Measurements from ENCODE around the gene SH3BP1. TPM values are rescaled to one million over a fixed set of nuclear protein-coding genes. Genes with fewer than 3 reads are reported as not detected.

SH3BP1 gene
- total RNA-seq, 5 donors from 2014 or later (not counting 1 experiment from before 2014, with no cell fraction given), result 91.3 to 111 (median 93.6) TPM

- peak overlapping the region in 1 of 2 donors; percentile 68 for H3K27ac Mint-ChIP-seq
- H3K36me3 Mint-ChIP-seq, result peaks cover 17% of the 10 kb centered on the region
- Histone ChIP-seq H3K36me3 (ENCODE audit: control insufficient read depth in 2 of 2, extremely low read depth in 1 of 2, insufficient read depth in 1 of 2, low read length in 1 of 2) (peaks cover 14 to 53% of the 10 kb centered on the region in 2 donors), H3K27me3 (replicated peaks in 1 of 2; ENCODE audit: control insufficient read depth in 2 of 2, extremely low read depth in 1 of 2, insufficient read depth in 2 of 2, low read length in 1 of 2) (no peaks in the 10 kb centered on the region), H3K4me3 (ENCODE audit: control insufficient read depth in 1 of 2, extremely low read depth in 1 of 2, low read length in 1 of 2) (no peak overlapping the region), H3K27ac (ENCODE audit: low read length) (no peak overlapping the region), H3K4me1 (ENCODE audit: control insufficient read depth in 1 of 2, extremely low read depth in 1 of 2, insufficient read depth in 2 of 2, low read length in 2 of 2) (peaks cover 14 to 33% of the 10 kb centered on the region in 2 experiments), H3K9me3 (no peaks in the 10 kb centered on the region)
- POLR2A ChIA-PET, result no interaction called here
- no peaks in the 10 kb centered on the region for H3K9me3 Mint-ChIP-seq
- peaks cover 25 to 32% (median 28%) of the 10 kb centered on the region in 3 donors for H3K4me1 Mint-ChIP-seq
- no peaks in the 10 kb centered on the region for H3K27me3 Mint-ChIP-seq
- DNase-seq, result no peak
- H3K4me3 Mint-ChIP-seq, result no peak overlapping the region
- WGBS (ENCODE audit: insufficient coverage), result 98% methylated on average over 5 of the region's 12 CpGs
- CTCF ChIA-PET, result interaction anchor here in 1 of 2 donors (1.1 kb wide), 1 partner anchor 22 kb away, joined by 4 read pairs; no protein-coding TSS in a partner anchor
- ATAC-seq (replicated peaks in 1 of 4), result no peak
Measured at GRCh38 chr22:37621352-37621860, 18.1 kb upstream of the SH3BP1 start.

- Mint-ChIP-seq H3K4me1 (peaks cover 45 to 51% (median 48%) of the 10 kb centered on the region in 3 donors), H3K9me3 (no peaks in the 10 kb centered on the region), H3K27ac (peak overlapping the region; percentile 93 to 96), H3K27me3 (no peaks in the 10 kb centered on the region), H3K4me3 (peak overlapping the region in 1 of 3 donors; percentile 66), H3K36me3 (peaks cover 12% of the 10 kb centered on the region)
- POLR2A ChIA-PET, result interaction anchor here in 1 of 2 donors (0.6 kb wide), 1 partner anchor 17 kb away, joined by 6 read pairs; no protein-coding TSS in a partner anchor
- Histone ChIP-seq H3K4me3 (ENCODE audit: control insufficient read depth in 1 of 2, extremely low read depth in 1 of 2, low read length in 1 of 2) (no peak overlapping the region), H3K36me3 (ENCODE audit: control insufficient read depth in 2 of 2, extremely low read depth in 1 of 2, insufficient read depth in 1 of 2, low read length in 1 of 2) (peaks cover 12 to 36% of the 10 kb centered on the region in 2 donors), H3K27me3 (replicated peaks in 1 of 2; ENCODE audit: control insufficient read depth in 2 of 2, extremely low read depth in 1 of 2, insufficient read depth in 2 of 2, low read length in 1 of 2) (no peaks in the 10 kb centered on the region), H3K27ac (ENCODE audit: low read length) (peak overlapping the region; percentile 77), H3K9me3 (no peaks in the 10 kb centered on the region), H3K4me1 (ENCODE audit: control insufficient read depth in 1 of 2, extremely low read depth in 1 of 2, insufficient read depth in 2 of 2, low read length in 2 of 2) (peaks cover 27 to 53% of the 10 kb centered on the region in 2 experiments)
- CTCF ChIA-PET, result interaction anchor here (0.6 to 1.6 kb wide), 4 partner anchors 10 to 74 kb away, joined by 3 to 5 read pairs (median 4); partner anchors contain the start of genes PDXP (in 1 of the 2) and TRIOBP (in 1 of the 2)
- peak; percentile 53 to 85 (median 74) for DNase-seq
- 73% methylated on average over 7 of the region's 22 CpGs for WGBS (ENCODE audit: insufficient coverage)
- ATAC-seq (replicated peaks in 1 of 4), result peak; percentile 62 to 77 (median 66)
Measured at GRCh38 chr22:37623075-37624016, 16.1 kb upstream of the SH3BP1 start.

- Histone ChIP-seq H3K4me1 (ENCODE audit: control insufficient read depth in 1 of 2, extremely low read depth in 1 of 2, insufficient read depth in 2 of 2, low read length in 2 of 2) (peaks cover 27 to 59% of the 10 kb centered on the region in 2 experiments), H3K27ac (ENCODE audit: low read length) (peak overlapping the region; percentile 77), H3K9me3 (no peaks in the 10 kb centered on the region), H3K4me3 (ENCODE audit: control insufficient read depth in 1 of 2, extremely low read depth in 1 of 2, low read length in 1 of 2) (no peak overlapping the region), H3K27me3 (replicated peaks in 1 of 2; ENCODE audit: control insufficient read depth in 2 of 2, extremely low read depth in 1 of 2, insufficient read depth in 2 of 2, low read length in 1 of 2) (no peaks in the 10 kb centered on the region), H3K36me3 (ENCODE audit: control insufficient read depth in 2 of 2, extremely low read depth in 1 of 2, insufficient read depth in 1 of 2, low read length in 1 of 2) (peaks cover 6 to 31% of the 10 kb centered on the region in 2 donors)
- ATAC-seq (replicated peaks in 1 of 4) (no peak), DNase-seq (no peak)
- CTCF ChIA-PET, result interaction anchor here (0.6 to 1.6 kb wide), 3 partner anchors 11 to 73 kb away, joined by 3 to 4 read pairs (median 3); partner anchors contain the start of genes PDXP (in 1 of the 2) and TRIOBP (in 1 of the 2)
- Mint-ChIP-seq H3K9me3 (no peaks in the 10 kb centered on the region), H3K4me3 (peak overlapping the region in 1 of 3 donors; percentile 66), H3K4me1 (peaks cover 51 to 58% (median 54%) of the 10 kb centered on the region in 3 donors), H3K27me3 (no peaks in the 10 kb centered on the region), H3K36me3 (peaks cover 7% of the 10 kb centered on the region), H3K27ac (peak overlapping the region; percentile 93 to 96)
- WGBS (ENCODE audit: insufficient coverage), result 81% methylated on average over 4 of the region's 6 CpGs
- POLR2A ChIA-PET, result interaction anchor here in 1 of 2 donors (0.6 kb wide), 1 partner anchor 17 kb away, joined by 6 read pairs; no protein-coding TSS in a partner anchor
Measured at GRCh38 chr22:37624017-37624365, 15.5 kb upstream of the SH3BP1 start.

- ChIA-PET POLR2A (no interaction called here), CTCF (interaction anchor here (1.4 kb wide), 2 partner anchors 19 to 33 kb away, joined by 6 read pairs; partner anchors contain the start of gene PDXP (in 1 of the 2))
- Mint-ChIP-seq H3K27me3 (no peaks in the 10 kb centered on the region), H3K36me3 (peaks cover 7% of the 10 kb centered on the region), H3K27ac (peak overlapping the region; percentile 81 to 93), H3K4me3 (peak overlapping the region in 1 of 3 donors; percentile 78), H3K4me1 (peaks cover 53 to 62% (median 58%) of the 10 kb centered on the region in 3 donors), H3K9me3 (no peaks in the 10 kb centered on the region)
- Histone ChIP-seq H3K9me3 (no peaks in the 10 kb centered on the region), H3K4me1 (ENCODE audit: control insufficient read depth in 1 of 2, extremely low read depth in 1 of 2, insufficient read depth in 2 of 2, low read length in 2 of 2) (peaks cover 27 to 68% of the 10 kb centered on the region in 2 experiments), H3K27ac (ENCODE audit: low read length) (peak overlapping the region; percentile 77), H3K4me3 (ENCODE audit: control insufficient read depth in 1 of 2, extremely low read depth in 1 of 2, low read length in 1 of 2) (no peak overlapping the region), H3K27me3 (replicated peaks in 1 of 2; ENCODE audit: control insufficient read depth in 2 of 2, extremely low read depth in 1 of 2, insufficient read depth in 2 of 2, low read length in 1 of 2) (no peaks in the 10 kb centered on the region), H3K36me3 (ENCODE audit: control insufficient read depth in 2 of 2, extremely low read depth in 1 of 2, insufficient read depth in 1 of 2, low read length in 1 of 2) (peaks cover 5 to 30% of the 10 kb centered on the region in 2 donors)
- ATAC-seq (replicated peaks in 1 of 4) (no peak), DNase-seq (no peak)
- WGBS (ENCODE audit: insufficient coverage), result 95% methylated on average over 4 of the region's 7 CpGs
Measured at GRCh38 chr22:37624876-37625275, 14.6 kb upstream of the SH3BP1 start.

- DNase-seq (no peak), ATAC-seq (replicated peaks in 1 of 4) (no peak)
- POLR2A ChIA-PET, result no interaction called here
- no peaks in the 10 kb centered on the region for H3K27me3 ChIP-seq (replicated peaks in 1 of 2; ENCODE audit: control insufficient read depth in 2 of 2, extremely low read depth in 1 of 2, insufficient read depth in 2 of 2, low read length in 1 of 2)
- H3K4me3 ChIP-seq (ENCODE audit: control insufficient read depth in 1 of 2, extremely low read depth in 1 of 2, low read length in 1 of 2), result no peak overlapping the region
- H3K36me3 ChIP-seq (ENCODE audit: control insufficient read depth in 2 of 2, extremely low read depth in 1 of 2, insufficient read depth in 1 of 2, low read length in 1 of 2), result peaks cover 5 to 29% of the 10 kb centered on the region in 2 donors
- CTCF ChIA-PET, result interaction anchor here (0.5 to 1.4 kb wide), 4 partner anchors 18 to 56 kb away, joined by 3 to 6 read pairs (median 5); partner anchors contain the start of gene PDXP (in 1 of the 2)
- Mint-ChIP-seq H3K27ac (peak overlapping the region; percentile 93 to 95), H3K27me3 (no peaks in the 10 kb centered on the region), H3K4me3 (peak overlapping the region in 1 of 3 donors; percentile 78), H3K36me3 (peaks cover 7% of the 10 kb centered on the region), H3K4me1 (peaks cover 53 to 62% (median 58%) of the 10 kb centered on the region in 3 donors), H3K9me3 (no peaks in the 10 kb centered on the region)
- peaks cover 27 to 76% of the 10 kb centered on the region in 2 experiments for H3K4me1 ChIP-seq (ENCODE audit: control insufficient read depth in 1 of 2, extremely low read depth in 1 of 2, insufficient read depth in 2 of 2, low read length in 2 of 2)
- peak overlapping the region; percentile 77 for H3K27ac ChIP-seq (ENCODE audit: low read length)
- 94% methylated on average over 11 of the region's 14 CpGs for WGBS (ENCODE audit: insufficient coverage)
- H3K9me3 ChIP-seq, result no peaks in the 10 kb centered on the region
Measured at GRCh38 chr22:37625737-37626136, 13.7 kb upstream of the SH3BP1 start.

GRCh38 chr22:37626144-37626543 lies 13.3 kb upstream of the SH3BP1 start:
- H3K4me1 ChIP-seq (ENCODE audit: control insufficient read depth in 1 of 2, extremely low read depth in 1 of 2, insufficient read depth in 2 of 2, low read length in 2 of 2), result peaks cover 27 to 80% of the 10 kb centered on the region in 2 experiments
- ATAC-seq (replicated peaks in 1 of 4), result no peak
- Mint-ChIP-seq H3K27ac (peak overlapping the region; percentile 93 to 95), H3K9me3 (no peaks in the 10 kb centered on the region), H3K36me3 (peaks cover 7% of the 10 kb centered on the region), H3K4me3 (peak overlapping the region in 1 of 3 donors; percentile 78), H3K27me3 (no peaks in the 10 kb centered on the region), H3K4me1 (peaks cover 53 to 64% (median 58%) of the 10 kb centered on the region in 3 donors)
- POLR2A ChIA-PET, result no interaction called here
- WGBS (ENCODE audit: insufficient coverage), result 85% methylated on average over 11 of the region's 11 CpGs
- DNase-seq, result no peak
- H3K27ac ChIP-seq (ENCODE audit: low read length), result peak overlapping the region; percentile 77
- peaks cover 5 to 27% of the 10 kb centered on the region in 2 donors for H3K36me3 ChIP-seq (ENCODE audit: control insufficient read depth in 2 of 2, extremely low read depth in 1 of 2, insufficient read depth in 1 of 2, low read length in 1 of 2)
- H3K27me3 ChIP-seq (replicated peaks in 1 of 2; ENCODE audit: control insufficient read depth in 2 of 2, extremely low read depth in 1 of 2, insufficient read depth in 2 of 2, low read length in 1 of 2), result no peaks in the 10 kb centered on the region
- no peaks in the 10 kb centered on the region for H3K9me3 ChIP-seq
- no peak overlapping the region for H3K4me3 ChIP-seq (ENCODE audit: control insufficient read depth in 1 of 2, extremely low read depth in 1 of 2, low read length in 1 of 2)
- CTCF ChIA-PET, result interaction anchor here (0.5 to 1.4 kb wide), 4 partner anchors 17 to 237 kb away, joined by 3 to 6 read pairs (median 4); no protein-coding TSS in a partner anchor

Data from T-cell (primary cell).